ENCODE data around the gene CTXN1. TPM values are rescaled to one million over a fixed set of nuclear protein-coding genes. Genes with fewer than 3 reads are reported as not detected.

The CTXN1 gene
- total and polyA plus RNA-seq, 2 donors (not counting 1 experiment from before 2014, with no cell fraction given): 0.66 to 0.85 TPM

DNA sequence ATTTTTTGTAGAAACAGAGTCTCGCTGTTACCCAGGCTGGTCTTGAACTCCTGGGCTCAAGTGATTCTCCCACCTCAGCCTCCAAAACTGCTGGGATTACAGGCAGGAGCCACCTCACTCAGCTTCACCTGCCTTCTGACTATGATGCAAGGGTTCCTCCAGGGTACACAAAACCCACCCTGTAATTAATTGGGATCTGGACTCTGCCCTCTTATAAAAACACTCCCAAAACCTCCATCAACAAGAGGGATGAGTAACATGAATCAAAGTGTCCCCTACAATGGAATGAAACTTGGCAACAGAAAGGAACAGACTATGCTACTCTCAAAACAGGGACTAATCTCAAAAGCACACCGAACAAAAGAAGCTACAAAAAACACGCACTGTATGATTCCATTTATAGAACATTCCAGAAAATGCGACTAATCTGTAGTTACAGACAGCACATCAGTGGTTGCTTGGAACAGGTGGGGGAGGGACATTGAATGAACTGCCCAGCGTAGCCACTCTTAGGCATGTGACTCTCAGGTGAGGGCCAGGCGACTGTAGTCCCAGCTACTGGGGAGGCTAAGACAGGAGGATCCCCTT, 48.6 kb downstream of the CTXN1 start:
- TF ChIP-seq, protein P1, sequence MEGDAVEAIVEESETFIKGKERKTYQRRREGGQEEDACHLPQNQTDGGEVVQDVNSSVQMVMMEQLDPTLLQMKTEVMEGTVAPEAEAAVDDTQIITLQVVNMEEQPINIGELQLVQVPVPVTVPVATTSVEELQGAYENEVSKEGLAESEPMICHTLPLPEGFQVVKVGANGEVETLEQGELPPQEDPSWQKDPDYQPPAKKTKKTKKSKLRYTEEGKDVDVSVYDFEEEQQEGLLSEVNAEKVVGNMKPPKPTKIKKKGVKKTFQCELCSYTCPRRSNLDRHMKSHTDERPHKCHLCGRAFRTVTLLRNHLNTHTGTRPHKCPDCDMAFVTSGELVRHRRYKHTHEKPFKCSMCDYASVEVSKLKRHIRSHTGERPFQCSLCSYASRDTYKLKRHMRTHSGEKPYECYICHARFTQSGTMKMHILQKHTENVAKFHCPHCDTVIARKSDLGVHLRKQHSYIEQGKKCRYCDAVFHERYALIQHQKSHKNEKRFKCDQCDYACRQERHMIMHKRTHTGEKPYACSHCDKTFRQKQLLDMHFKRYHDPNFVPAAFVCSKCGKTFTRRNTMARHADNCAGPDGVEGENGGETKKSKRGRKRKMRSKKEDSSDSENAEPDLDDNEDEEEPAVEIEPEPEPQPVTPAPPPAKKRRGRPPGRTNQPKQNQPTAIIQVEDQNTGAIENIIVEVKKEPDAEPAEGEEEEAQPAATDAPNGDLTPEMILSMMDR (conservative IDR thresholded peaks at IDR 0.05 in 1 of 2, IDR thresholded peaks at IDR 0.05 in 1 of 2; ENCODE audit: low read depth in 1 of 2, low read length in 2 of 2): no peak
- no peak for TF ChIP-seq EZH2 (IDR thresholded peaks at IDR 0.05; ENCODE audit: low read length, missing control alignments)
- Histone ChIP-seq H3K4me3 (replicated peaks in 1 of 4; ENCODE audit: control extremely low read depth in 1 of 4, insufficient read depth in 1 of 4, low read depth in 3 of 4, low read length in 4 of 4) (no peak overlapping the region), H3K36me3 (ENCODE audit: control insufficient read depth, insufficient read depth, low read length) (no peaks in the 10 kb centered on the region), H3K9me3 (ENCODE audit: control insufficient read depth, insufficient read depth, low read depth, low read length) (no peaks in the 10 kb centered on the region), H2AFZ (ENCODE audit: low read length) (no peak overlapping the region), H3K79me2 (ENCODE audit: control insufficient read depth, insufficient read depth, low read length) (no peaks in the 10 kb centered on the region), H3K9ac (ENCODE audit: insufficient read depth, low read length) (no peak overlapping the region), H3K27me3 (ENCODE audit: control insufficient read depth, insufficient read depth, low read length) (peaks cover 17% of the 10 kb centered on the region), H3K4me1 (ENCODE audit: control insufficient read depth, extremely low read depth, insufficient read depth, low read length) (no peaks in the 10 kb centered on the region), H4K20me1 (ENCODE audit: control insufficient read depth, extremely low read depth, insufficient read depth, low read length) (no peaks in the 10 kb centered on the region), H3K4me2 (ENCODE audit: extremely low read depth, insufficient read depth, low read length) (no peak overlapping the region), H3K27ac (ENCODE audit: insufficient read depth, low read length) (no peak overlapping the region)
- no peak for DNase-seq (ENCODE audit: low read depth in 2 of 2)

- Histone ChIP-seq H3K27ac (ENCODE audit: insufficient read depth, low read length) (no peak overlapping the region), H3K36me3 (ENCODE audit: control insufficient read depth, insufficient read depth, low read length) (no peaks in the 10 kb centered on the region), H3K9ac (ENCODE audit: insufficient read depth, low read length) (no peak overlapping the region), H2AFZ (ENCODE audit: low read length) (no peak overlapping the region), H3K4me1 (ENCODE audit: control insufficient read depth, extremely low read depth, insufficient read depth, low read length) (peaks cover 3% of the 10 kb centered on the region), H3K27me3 (ENCODE audit: control insufficient read depth, insufficient read depth, low read length) (peaks cover 17% of the 10 kb centered on the region), H3K9me3 (ENCODE audit: control insufficient read depth, insufficient read depth, low read depth, low read length) (no peaks in the 10 kb centered on the region), H4K20me1 (ENCODE audit: control insufficient read depth, extremely low read depth, insufficient read depth, low read length) (no peaks in the 10 kb centered on the region), H3K4me3 (replicated peaks in 1 of 4; ENCODE audit: control extremely low read depth in 1 of 4, insufficient read depth in 1 of 4, low read depth in 3 of 4, low read length in 4 of 4) (no peak overlapping the region), H3K79me2 (ENCODE audit: control insufficient read depth, insufficient read depth, low read length) (no peaks in the 10 kb centered on the region), H3K4me2 (ENCODE audit: extremely low read depth, insufficient read depth, low read length) (no peak overlapping the region)
- no peak for DNase-seq (ENCODE audit: low read depth in 2 of 2)
- TF ChIP-seq, protein P1 (conservative IDR thresholded peaks at IDR 0.05 in 1 of 2, IDR thresholded peaks at IDR 0.05 in 1 of 2; ENCODE audit: low read depth in 1 of 2, low read length in 2 of 2): no peak
- TF ChIP-seq EZH2 (IDR thresholded peaks at IDR 0.05; ENCODE audit: low read length, missing control alignments): no peak
Measured at GRCh38 chr19:7874897-7875273, 51.0 kb downstream of the CTXN1 start.

Other genes with a start within 250 kb of the CTXN1 start
- not detected in 2 replicates for gene MCEMP1, start 249.0 kb downstream of the CTXN1 start, total RNA-seq
- gene MCEMP1, start 249.0 kb downstream of the CTXN1 start, polyA plus RNA-seq: not detected in 2 replicates
- gene TRAPPC5, start 245.3 kb downstream of the CTXN1 start, total RNA-seq: 49.6 and 103 TPM in 2 replicates
- 19.4 and 22.2 TPM in 2 replicates for gene TRAPPC5, start 245.3 kb downstream of the CTXN1 start, polyA plus RNA-seq
- gene FCER2, start 224.0 kb downstream of the CTXN1 start, total RNA-seq: not detected in 2 replicates
- gene FCER2, start 224.0 kb downstream of the CTXN1 start, polyA plus RNA-seq: not detected in 2 replicates
- gene CLEC4G, start 194.0 kb downstream of the CTXN1 start, total RNA-seq: not detected in 2 replicates
- not detected in 2 replicates for gene CLEC4G, start 194.0 kb downstream of the CTXN1 start, polyA plus RNA-seq
- gene CD209, start 178.6 kb downstream of the CTXN1 start, total RNA-seq: not detected in 2 replicates
- not detected in 2 replicates for gene CD209, start 178.6 kb downstream of the CTXN1 start, polyA plus RNA-seq
- not detected in 2 replicates for gene CLEC4M, start 162.9 kb downstream of the CTXN1 start, total RNA-seq
- gene CLEC4M, start 162.9 kb downstream of the CTXN1 start, polyA plus RNA-seq: not detected in 2 replicates
- 13.4 and 16.5 TPM in 2 replicates for gene EVI5L, start 95.9 kb downstream of the CTXN1 start, total RNA-seq
- 8.8 and 10.4 TPM in 2 replicates for gene EVI5L, start 95.9 kb downstream of the CTXN1 start, polyA plus RNA-seq
- gene PRR36, start 51.7 kb downstream of the CTXN1 start, total RNA-seq: under 0.01 TPM in 1 of 2 replicates, not detected in the other
- gene PRR36, start 51.7 kb downstream of the CTXN1 start, polyA plus RNA-seq: not detected in 2 replicates
- gene LRRC8E, start 37.6 kb downstream of the CTXN1 start, total RNA-seq: 2.6 and 3.0 TPM in 2 replicates
- 3.5 and 3.7 TPM in 2 replicates for gene LRRC8E, start 37.6 kb downstream of the CTXN1 start, polyA plus RNA-seq
- gene MAP2K7, start 22.3 kb downstream of the CTXN1 start, total RNA-seq: 8.7 and 10.4 TPM in 2 replicates
- gene MAP2K7, start 22.3 kb downstream of the CTXN1 start, polyA plus RNA-seq: 7.8 and 8.5 TPM in 2 replicates
- 1.0 and 1.3 TPM in 2 replicates for gene TGFBR3L, start 11.3 kb downstream of the CTXN1 start, total RNA-seq
- 0.35 TPM in 1 of 2 replicates, not detected in the other for gene TGFBR3L, start 11.3 kb downstream of the CTXN1 start, polyA plus RNA-seq
- 11.4 and 12.8 TPM in 2 replicates for gene SNAPC2, start 5.8 kb downstream of the CTXN1 start, total RNA-seq
- 13.4 and 15.6 TPM in 2 replicates for gene SNAPC2, start 5.8 kb downstream of the CTXN1 start, polyA plus RNA-seq
- gene TIMM44, start 17.5 kb upstream of the CTXN1 start, total RNA-seq: 53.9 and 56.1 TPM in 2 replicates
- gene TIMM44, start 17.5 kb upstream of the CTXN1 start, polyA plus RNA-seq: 29.5 and 32.3 TPM in 2 replicates
- 12.6 and 15.2 TPM in 2 replicates for gene ELAVL1, start 79.5 kb upstream of the CTXN1 start, total RNA-seq
- gene ELAVL1, start 79.5 kb upstream of the CTXN1 start, polyA plus RNA-seq: 61.6 and 87.7 TPM in 2 replicates
- not detected in 2 replicates for gene CCL25, start 126.6 kb upstream of the CTXN1 start, total RNA-seq
- gene CCL25, start 126.6 kb upstream of the CTXN1 start, polyA plus RNA-seq: not detected in 2 replicates
- under 0.01 TPM in 1 of 2 replicates, not detected in the other for gene FBN3, start 223.5 kb upstream of the CTXN1 start, total RNA-seq
- not detected in 2 replicates for gene FBN3, start 223.5 kb upstream of the CTXN1 start, polyA plus RNA-seq